Keratinocyte (primary cell): ENCODE results near the gene FAP. TPM values are rescaled to one million over a fixed set of nuclear protein-coding genes. Genes with fewer than 3 reads are reported as not detected.

Experiments used
- DNase-seq: peaks from one replicate; pipeline ENCODE4 v3.0.0-alpha.2; 2011; ENCODE audit warnings: low read depth, missing footprints, low spot score
- FAIRE-seq: peaks from 2 replicates; lab custom pipeline; 2011; peaks lifted over from hg19 to GRCh38; lab: Jason Lieb, UNC
- H2AFZ ChIP-seq: 2 replicates; pipeline ENCODE4 v1.6.0; 2012; ENCODE audit warnings: low read length, control low read depth, inconsistent platforms; ENCODE audit not compliant: control insufficient read depth
- H3K27ac ChIP-seq: 2 replicates; pipeline ENCODE4 v1.5.1; 2011; ENCODE audit warnings: low read length; ENCODE audit not compliant: control insufficient read depth, insufficient read depth
- H3K27me3 ChIP-seq: 3 replicates; pipeline ENCODE4 v1.6.0; 2011; ENCODE audit warnings: low read length; ENCODE audit not compliant: control insufficient read depth, insufficient read depth; ENCODE audit errors: extremely low read depth
- H3K36me3 ChIP-seq, 2 experiments: 2 replicates in 1 of 2; 3 replicates in 1 of 2; pipeline ENCODE4 v1.5.1; 2011; ENCODE audit warnings: low read length in 2 of 2, mild to moderate bottlenecking in 1 of 2; ENCODE audit not compliant: control insufficient read depth in 2 of 2, insufficient read depth in 2 of 2; ENCODE audit errors: extremely low read depth in 1 of 2
- H3K4me1 ChIP-seq: 3 replicates; pipeline ENCODE4 v1.5.1; 2011; ENCODE audit warnings: low read length; ENCODE audit not compliant: control insufficient read depth, insufficient read depth; ENCODE audit errors: extremely low read depth
- H3K4me2 ChIP-seq: 3 replicates; pipeline ENCODE4 v1.6.0; 2011; ENCODE audit warnings: low read depth, low read length; ENCODE audit not compliant: control insufficient read depth, insufficient read depth; ENCODE audit errors: extremely low read depth
- H3K4me3 ChIP-seq, 3 experiments: fragments of 200-600 bp in 1 of 3; sonication (generic) in 1 of 3; 2 replicates in 2 of 3; 3 replicates in 1 of 3; pipeline ENCODE4 v1.5.1; 2011 to 2016; ENCODE audit warnings: low read length in 3 of 3, mild to moderate bottlenecking in 3 of 3, control low read depth in 2 of 3, inconsistent platforms in 1 of 3, low read depth in 1 of 3, mixed read lengths in 1 of 3, mixed run types in 1 of 3, moderate library complexity in 1 of 3; ENCODE audit not compliant: control insufficient read depth in 2 of 3, insufficient read depth in 2 of 3; ENCODE audit errors: extremely low read depth in 1 of 3
- H3K79me2 ChIP-seq: 2 replicates; pipeline ENCODE4 v1.6.0; 2012; ENCODE audit warnings: low read length; ENCODE audit not compliant: control insufficient read depth, insufficient read depth
- H3K9ac ChIP-seq: 3 replicates; pipeline ENCODE4 v1.6.0; 2011; ENCODE audit warnings: low read length; ENCODE audit not compliant: control insufficient read depth, insufficient read depth; ENCODE audit errors: extremely low read depth
- H3K9me1 ChIP-seq: 3 replicates; pipeline ENCODE4 v1.6.0; 2011; ENCODE audit warnings: low read length; ENCODE audit not compliant: control insufficient read depth, insufficient read depth; ENCODE audit errors: extremely low read depth
- H3K9me3 ChIP-seq: 2 replicates; pipeline ENCODE4 v1.5.1; 2012; ENCODE audit warnings: low read depth, low read length; ENCODE audit not compliant: control insufficient read depth
- H4K20me1 ChIP-seq: 3 replicates; pipeline ENCODE4 v1.6.0; 2011; ENCODE audit warnings: low read length; ENCODE audit not compliant: control insufficient read depth, insufficient read depth; ENCODE audit errors: extremely low read depth
- EZH2 ChIP-seq: IDR thresholded peaks from one replicate; pipeline ENCODE4 v1.6.1; 2012; ENCODE audit warnings: inconsistent platforms, mild to moderate bottlenecking, low read length, moderate library complexity
- dilution Hi-C: fragments of 300-500 bp; cut with MboI; formaldehyde crosslinking; loops from one replicate; pipeline ENCODE4 v1.7.0; 2020; ENCODE audit warnings: low sequenced_read_pairs; ENCODE audit not compliant: extremely low pct_ligation_motif_present
- polyA plus RNA-seq, 5 experiments: library from polyadenylated mRNA; depleted of rRNA in 3 of 5; stranded (reverse) in 3 of 5; stranded (forward) in 1 of 5; unstranded in 1 of 5; fragments of >200 nt; gene quantifications; 1 replicate in 1 of 5; 2 replicates in 3 of 5; 3 replicates in 1 of 5; pipeline versions ENCODE4 v1.2.1 to v1.2.3, GENCODE V29; 2011 to 2012; ENCODE audit warnings: missing spikeins in 2 of 5, low read depth in 1 of 5, low replicate concordance in 1 of 5
- TF ChIP-seq, protein P1 (sequence below), 3 experiments: IDR thresholded peaks in 1 of 3; conservative IDR thresholded peaks in 1 of 3; optimal IDR thresholded peaks in 1 of 3; 2 replicates in 2 of 3; 3 replicates in 1 of 3; pipeline versions ENCODE3 to v1.5.1; 2011; ENCODE audit warnings: low read length in 3 of 3, mild to moderate bottlenecking in 3 of 3, moderate library complexity in 2 of 3, control low read depth in 1 of 3, inconsistent platforms in 1 of 3; ENCODE audit not compliant: insufficient read depth in 2 of 3; ENCODE audit errors: extremely low read depth in 1 of 3

FAP gene
- polyA plus RNA-seq, 1 donor (not counting 4 experiments of a cell fraction or from before 2014, with no cell fraction given): 8.5 TPM

DNA sequence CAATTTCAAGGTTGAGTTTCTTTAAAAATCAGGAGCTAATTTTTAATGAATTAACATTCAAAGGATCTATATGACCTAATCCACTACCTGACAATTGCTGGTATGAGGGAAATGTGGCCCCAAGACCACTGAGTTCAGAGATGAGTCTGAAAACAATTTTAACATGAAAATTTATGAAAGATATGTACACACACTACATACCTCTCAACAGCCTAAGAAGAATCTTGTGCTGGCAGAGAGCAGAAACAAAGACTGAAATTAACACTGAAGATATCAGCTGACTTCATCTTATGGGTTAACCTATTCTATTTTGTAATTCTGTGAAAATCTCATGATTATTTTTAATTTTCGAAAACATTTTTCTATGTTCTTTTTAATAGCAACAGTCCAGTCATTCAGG is 1.7 kb downstream of the FAP start:
- H3K4me3 ChIP-seq: peak overlapping the region in 1 of 3 experiments; percentile 46
- FAIRE-seq (no peak), DNase-seq (no peak)
- no peaks in the 10 kb centered on the region for H3K36me3 ChIP-seq
- H3K9me3 ChIP-seq: no peaks in the 10 kb centered on the region
- no peak overlapping the region for H3K27ac ChIP-seq
- no peak overlapping the region for H2AFZ ChIP-seq
- peaks cover 39% of the 10 kb centered on the region for H3K4me1 ChIP-seq
- TF ChIP-seq, protein P1, sequence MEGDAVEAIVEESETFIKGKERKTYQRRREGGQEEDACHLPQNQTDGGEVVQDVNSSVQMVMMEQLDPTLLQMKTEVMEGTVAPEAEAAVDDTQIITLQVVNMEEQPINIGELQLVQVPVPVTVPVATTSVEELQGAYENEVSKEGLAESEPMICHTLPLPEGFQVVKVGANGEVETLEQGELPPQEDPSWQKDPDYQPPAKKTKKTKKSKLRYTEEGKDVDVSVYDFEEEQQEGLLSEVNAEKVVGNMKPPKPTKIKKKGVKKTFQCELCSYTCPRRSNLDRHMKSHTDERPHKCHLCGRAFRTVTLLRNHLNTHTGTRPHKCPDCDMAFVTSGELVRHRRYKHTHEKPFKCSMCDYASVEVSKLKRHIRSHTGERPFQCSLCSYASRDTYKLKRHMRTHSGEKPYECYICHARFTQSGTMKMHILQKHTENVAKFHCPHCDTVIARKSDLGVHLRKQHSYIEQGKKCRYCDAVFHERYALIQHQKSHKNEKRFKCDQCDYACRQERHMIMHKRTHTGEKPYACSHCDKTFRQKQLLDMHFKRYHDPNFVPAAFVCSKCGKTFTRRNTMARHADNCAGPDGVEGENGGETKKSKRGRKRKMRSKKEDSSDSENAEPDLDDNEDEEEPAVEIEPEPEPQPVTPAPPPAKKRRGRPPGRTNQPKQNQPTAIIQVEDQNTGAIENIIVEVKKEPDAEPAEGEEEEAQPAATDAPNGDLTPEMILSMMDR (optimal IDR thresholded peaks at IDR 0.05 in 1 of 3, IDR thresholded peaks at IDR 0.05 in 1 of 3, conservative IDR thresholded peaks at IDR 0.05 in 1 of 3; ENCODE audit: extremely low read depth in 1 of 3, insufficient read depth in 2 of 3, low read length in 3 of 3): no peak
- no peak for TF ChIP-seq EZH2
- no peaks in the 10 kb centered on the region for H3K9me1 ChIP-seq
- H3K4me2 ChIP-seq: no peak overlapping the region
- H3K79me2 ChIP-seq: no peaks in the 10 kb centered on the region
- H3K9ac ChIP-seq: no peak overlapping the region
- no peaks in the 10 kb centered on the region for H3K27me3 ChIP-seq
- H4K20me1 ChIP-seq: no peaks in the 10 kb centered on the region
- dilution Hi-C loops: no loop called here

- Histone ChIP-seq H3K27me3 (no peaks in the 10 kb centered on the region), H3K9me1 (no peaks in the 10 kb centered on the region), H3K4me1 (peaks cover 23% of the 10 kb centered on the region), H2AFZ (no peak overlapping the region), H3K79me2 (no peaks in the 10 kb centered on the region), H3K9me3 (no peaks in the 10 kb centered on the region), H3K4me2 (no peak overlapping the region), H3K36me3 (peaks cover 0 to 2% of the 10 kb centered on the region in 2 experiments), H4K20me1 (no peaks in the 10 kb centered on the region), H3K4me3 (no peak overlapping the region), H3K9ac (no peak overlapping the region), H3K27ac (no peak overlapping the region)
- FAIRE-seq: no peak
- dilution Hi-C loops: no loop called here
- TF ChIP-seq EZH2: no peak
- TF ChIP-seq, protein P1 (optimal IDR thresholded peaks at IDR 0.05 in 1 of 3, IDR thresholded peaks at IDR 0.05 in 1 of 3, conservative IDR thresholded peaks at IDR 0.05 in 1 of 3; ENCODE audit: extremely low read depth in 1 of 3, insufficient read depth in 2 of 3, low read length in 3 of 3): no peak
- no peak for DNase-seq
Measured at GRCh38 chr2:162234620-162235462, 8.4 kb downstream of the FAP start.
